ENCODE data around the gene SPECC1L.
A peak's percentile ranks its signal among the peaks of the same experiment; 100 is the strongest.
"Not testable (repeated sequence)": the region's sequence is repeated elsewhere in the genome, so short reads cannot be mapped to it uniquely, and the experiment has no call there.

The SPECC1L gene

GRCh38 chr22:24270556-24271385 lies at the start of gene SPECC1L:
Gene SPECC1L, plus strand, starts transcription at chr22:24270831. Its CDS starts 31,401 bp downstream, at chr22:24302232.
- DNase-seq = peak; percentile 93

- no peak for DNase-seq
Observed at GRCh38 chr22:24224468-24224867, 46.2 kb upstream of the SPECC1L start.

DNA sequence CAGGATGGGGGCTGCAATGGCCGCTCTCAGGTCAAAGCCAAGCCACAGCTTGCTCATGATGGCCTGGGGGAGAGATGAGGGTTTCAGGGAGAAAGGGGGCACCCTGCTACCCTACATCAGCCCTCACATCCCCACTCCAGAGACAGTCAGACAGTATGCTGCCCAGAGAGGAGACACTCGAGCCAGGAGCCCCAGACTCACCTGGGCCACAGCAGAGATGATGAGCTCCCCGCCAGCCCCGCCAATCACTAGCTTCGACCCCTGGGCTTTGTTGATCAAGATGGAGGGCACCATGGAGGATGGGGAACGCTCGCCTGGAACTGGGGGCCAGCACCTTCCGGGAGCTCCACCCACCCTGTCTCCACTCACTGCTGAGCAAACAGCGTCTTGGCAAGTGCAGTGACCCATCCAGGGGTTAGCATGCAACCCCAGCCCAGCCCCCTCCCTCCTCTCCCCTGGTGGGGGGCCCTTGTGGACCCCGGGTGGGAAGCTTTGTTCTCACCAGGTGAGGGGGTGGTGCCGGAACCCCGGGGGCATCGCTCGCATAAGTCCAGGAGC lies 45.5 kb upstream of the SPECC1L start:
- DNase-seq = no peak

- no peak for DNase-seq
Observed at GRCh38 chr22:24225951-24226350, 44.7 kb upstream of the SPECC1L start.

GRCh38 chr22:24230911-24231656 lies 39.5 kb upstream of the SPECC1L start:
- peak; percentile 63 for DNase-seq

GRCh38 chr22:24231706-24232105 lies 38.9 kb upstream of the SPECC1L start:
- no peak for DNase-seq

DNA sequence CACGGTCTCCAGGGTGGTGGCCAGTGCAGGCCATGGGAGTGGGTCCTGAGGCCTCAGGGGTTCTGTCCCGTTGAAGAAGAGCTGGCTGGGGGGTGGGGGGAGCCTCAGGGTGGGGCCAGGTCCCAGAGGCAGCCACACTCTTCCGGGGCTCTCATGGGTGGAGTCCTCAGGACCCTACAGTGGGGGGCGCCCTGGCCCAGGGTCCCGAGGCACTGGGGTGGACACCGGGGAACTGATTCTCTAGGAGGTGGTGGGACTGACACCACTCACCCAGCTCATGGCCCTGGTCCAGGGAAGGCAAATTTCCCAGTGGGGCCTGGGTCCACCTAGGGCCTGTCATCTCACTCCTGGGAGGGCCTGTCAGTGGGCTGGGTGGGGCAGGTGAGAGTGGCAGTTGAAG lies 38.5 kb upstream of the SPECC1L start:
- no peak for DNase-seq

GRCh38 chr22:24232725-24233124 lies 37.9 kb upstream of the SPECC1L start:
- DNase-seq = no peak

DNA sequence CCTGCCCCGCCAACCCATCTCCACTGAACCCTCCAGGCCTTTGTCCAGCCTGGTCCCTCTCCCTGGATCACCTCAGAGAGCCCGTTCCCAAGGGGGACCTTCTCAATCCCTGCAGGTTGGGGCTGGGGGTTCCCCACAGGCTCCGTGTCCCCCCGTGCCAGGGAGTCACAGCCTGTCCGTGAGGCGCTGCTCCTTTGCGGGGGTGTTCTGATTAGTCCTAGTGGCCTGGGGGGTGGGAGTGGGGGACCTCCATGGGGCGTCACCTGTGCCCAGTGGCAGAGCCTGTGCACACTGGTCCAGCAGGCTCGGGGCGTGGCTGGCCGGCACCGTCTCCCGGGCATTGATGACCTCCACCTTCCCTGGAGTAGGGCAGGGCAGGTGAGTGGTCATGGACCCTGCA lies 37.4 kb upstream of the SPECC1L start:
- DNase-seq = no peak

DNA sequence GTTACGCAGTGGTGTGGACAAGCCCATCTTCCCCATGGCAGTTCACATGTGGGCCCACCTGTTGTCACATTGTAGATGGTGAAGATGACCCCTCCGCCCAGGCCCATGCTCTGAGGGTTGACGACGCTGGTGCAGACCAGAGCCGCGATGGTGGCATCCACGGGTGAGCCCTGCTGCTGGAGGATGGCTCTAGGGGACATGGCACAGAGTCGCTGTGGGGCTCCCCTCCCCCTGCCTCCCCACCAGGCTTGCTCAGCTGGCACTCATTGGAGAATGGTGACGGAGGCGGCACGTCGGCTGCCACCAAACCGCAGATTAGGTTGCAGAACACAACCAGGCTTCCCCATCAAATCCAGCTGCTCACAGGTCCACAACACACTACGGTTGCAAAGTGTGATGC lies 36.8 kb upstream of the SPECC1L start:
- no peak for DNase-seq

DNA sequence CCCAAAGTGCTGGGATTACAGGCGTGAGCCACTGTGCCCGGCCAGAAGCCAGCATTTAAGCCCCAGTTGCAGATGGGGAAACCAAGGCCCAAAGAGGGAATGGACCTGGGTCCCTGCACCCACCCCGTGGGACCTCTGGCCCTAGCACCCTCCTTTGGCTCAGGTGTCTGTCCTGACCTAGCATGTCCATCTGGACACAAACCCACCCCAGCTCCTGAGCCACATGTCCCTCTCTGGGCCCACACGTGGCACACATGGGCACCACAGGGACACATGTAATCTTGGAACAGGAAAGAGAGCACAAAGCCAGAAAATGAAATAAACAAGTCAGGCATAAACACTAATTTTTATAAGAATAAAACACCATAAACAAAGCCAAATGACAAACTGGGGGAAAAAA lies 35.3 kb upstream of the SPECC1L start:
- no peak for DNase-seq

GRCh38 chr22:24236656-24237055 lies 34.0 kb upstream of the SPECC1L start:
- DNase-seq = no peak

DNA sequence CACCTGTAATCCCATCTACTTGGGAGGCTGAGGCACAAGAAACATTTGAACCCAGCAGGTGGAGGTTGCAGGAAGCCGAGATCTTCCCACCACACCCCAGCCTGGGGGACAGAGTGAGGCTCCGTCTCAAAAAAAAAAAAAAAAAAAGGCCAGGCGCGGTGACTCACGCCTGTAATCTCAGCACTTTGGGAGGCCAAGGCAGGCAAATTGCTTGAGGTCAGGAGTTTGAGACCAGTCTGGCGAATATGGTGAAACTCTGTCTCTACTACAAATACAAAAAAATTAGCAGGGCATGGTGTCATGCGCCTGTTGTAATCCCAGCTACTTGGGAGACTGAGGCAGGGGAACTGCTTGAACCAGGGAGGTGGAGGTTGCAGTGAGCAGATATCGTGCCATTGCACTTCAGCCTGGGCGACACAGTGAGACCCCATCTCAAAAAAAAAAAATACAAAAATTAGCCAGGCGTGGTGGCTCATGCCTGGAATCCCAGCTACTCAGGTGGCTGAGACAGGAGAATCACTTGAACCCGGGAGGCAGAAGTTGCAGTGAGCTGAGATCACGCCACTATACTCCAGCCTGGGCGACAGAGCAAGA lies 32.4 kb upstream of the SPECC1L start:
- DNase-seq = not testable (repeated sequence)

DNA sequence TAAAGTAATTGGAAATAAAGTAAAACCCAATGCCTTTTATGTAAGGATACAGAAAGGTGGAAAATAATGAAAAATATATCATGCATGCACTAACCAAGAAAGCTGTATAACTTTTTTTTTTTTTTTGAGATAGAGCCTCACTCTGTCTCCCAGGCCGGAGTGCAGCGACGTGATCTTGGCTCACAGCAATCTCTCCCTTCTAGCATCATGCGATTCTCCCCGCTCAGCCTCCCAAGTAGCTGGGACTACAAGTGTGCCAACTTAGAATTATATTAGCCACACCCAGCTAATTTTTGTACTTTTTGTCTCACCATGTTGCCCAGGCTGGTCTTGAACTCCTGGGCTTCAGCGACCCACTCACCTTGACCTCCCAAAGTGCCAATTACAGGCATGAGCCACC lies 30.2 kb upstream of the SPECC1L start:
- DNase-seq = no peak

GRCh38 chr22:24240985-24241692 lies 29.5 kb upstream of the SPECC1L start:
- not testable (repeated sequence) for DNase-seq

- DNase-seq = not testable (repeated sequence)
Observed at GRCh38 chr22:24243417-24243816, 27.2 kb upstream of the SPECC1L start.

- no peak for DNase-seq
Observed at GRCh38 chr22:24244144-24244787, 26.4 kb upstream of the SPECC1L start.

- not testable (repeated sequence) for DNase-seq
Observed at GRCh38 chr22:24245030-24245431, 25.6 kb upstream of the SPECC1L start, which contains the start of gene GGT5. Gene GGT5, minus strand, starts transcription at chr22:24245082. Its CDS starts 357 bp downstream, at chr22:24244725.

DNA sequence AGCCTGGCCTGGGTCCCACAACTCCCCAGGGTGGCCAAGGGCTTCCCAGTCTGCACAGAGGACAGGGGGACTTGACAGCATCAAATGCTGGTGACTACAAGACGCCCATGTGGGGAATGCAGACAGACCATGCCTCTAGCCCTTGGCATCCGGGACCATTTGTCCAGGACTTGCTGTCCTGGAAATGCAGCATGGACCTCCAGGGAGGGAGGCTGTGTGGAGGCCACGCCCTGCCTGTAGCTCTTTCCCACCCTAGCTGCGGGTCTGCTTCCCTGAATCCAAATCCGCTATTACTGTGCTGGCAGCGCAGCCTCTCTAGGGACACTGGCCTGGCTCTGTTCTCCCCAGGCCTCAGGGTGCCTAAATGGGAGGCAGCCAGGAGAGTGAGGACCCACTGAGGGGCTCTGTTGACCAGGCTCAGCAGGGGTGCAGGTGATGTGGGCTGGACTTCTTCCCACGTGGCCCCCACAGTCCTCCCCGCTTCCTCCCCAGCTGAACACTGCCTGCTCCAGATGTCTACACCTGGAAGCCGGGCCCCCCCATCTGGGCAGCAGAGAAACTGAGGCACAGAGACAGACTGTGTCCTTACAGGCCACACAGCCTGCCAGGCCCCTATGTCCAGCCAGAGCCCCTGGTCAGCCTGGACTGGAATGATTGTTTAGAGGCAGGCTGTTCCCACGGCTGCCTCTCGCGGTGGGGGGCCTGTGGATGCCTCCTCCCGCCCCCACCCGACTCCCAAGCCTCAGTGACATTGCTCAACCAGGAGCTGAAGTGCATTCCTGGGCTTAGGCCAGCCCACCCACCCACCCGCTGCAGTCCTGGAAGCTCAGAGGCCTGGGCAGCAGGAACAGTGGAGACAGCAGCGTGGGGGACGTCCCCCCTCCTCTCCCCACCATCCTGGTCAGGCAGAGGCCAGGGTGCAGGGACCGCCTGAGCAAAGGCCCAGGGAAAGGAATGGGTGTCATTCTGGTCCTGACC lies 24.8 kb upstream of the SPECC1L start:
- DNase-seq = not testable (repeated sequence)

- no peak for DNase-seq
Observed at GRCh38 chr22:24247011-24247507, 23.6 kb upstream of the SPECC1L start.
